HCT116 (cell line): ENCODE measurements around the gene RAPGEF1. TPM values are rescaled to one million over a fixed set of nuclear protein-coding genes. Genes with fewer than 3 reads are reported as not detected.

Experiments used
- ATAC-seq: fragments of 200-7000 bp; cut with Tn5 transposase; 2 replicates; pipeline ENCODE4 v1.9.1; 2020; ENCODE audit warnings: mild to moderate bottlenecking, moderate library complexity
- BruUV-seq: library from RNA; stranded (reverse); fragments of 400-500 nt; replicated peaks from 2 replicates; lab custom pipeline; 2021; lab: Mats Ljungman, UMichigan
- CTCF ChIA-PET: fragments of 300-600 bp; sonication (Branson Sonifier 250); formaldehyde crosslinking; loops from one replicate; lab custom pipeline; 2021; ENCODE audit warnings: antibody characterized with exemption; lab: Charles Lee
- POLR2A ChIA-PET: fragments of 300-600, 350-600 bp; sonication (Branson Sonifier 250); formaldehyde crosslinking; loops from one replicate; lab custom pipeline; 2021; ENCODE audit warnings: antibody characterized with exemption; lab: Charles Lee
- RAD21 ChIA-PET, 2 experiments: fragments of 300-600 bp; sonication (Branson Sonifier 250); formaldehyde crosslinking; loops; one replicate each; lab custom pipeline; 2023; ENCODE audit warnings: low total read pairs in 2 of 2; ENCODE audit not compliant: uncharacterized antibody in 2 of 2, unreplicated experiment in 2 of 2, low non-redundant PET in 1 of 2; lab: Charles Lee
- DNase-seq: peaks from one replicate; pipeline ENCODE4 v3.0.0-alpha.2; 2010; ENCODE audit warnings: low read depth, low spot score
- H2AFZ ChIP-seq: fragments of 200-600 bp; shearing (Covaris generic), sonication (generic); 2 replicates; pipeline ENCODE4 v1.6.1; 2017; ENCODE audit warnings: low read depth, mixed run types, mixed read lengths, antibody characterized with exemption, low read length; ENCODE audit not compliant: poor library complexity, severe bottlenecking
- H3K27ac ChIP-seq: 2 replicates; pipeline ENCODE4 v1.5.1; 2012; ENCODE audit warnings: low read depth, low read length
- H3K27me3 ChIP-seq: fragments of 200-600 bp; sonication (generic); 2 replicates; pipeline ENCODE4 v1.6.1; 2016; ENCODE audit warnings: mixed run types, low read length, mixed read lengths; ENCODE audit not compliant: insufficient read depth
- H3K36me3 ChIP-seq, 2 experiments: fragments of 200-500 bp in 1 of 2; fragments of 200-600 bp in 1 of 2; sonication (Bioruptor generic) in 1 of 2; sonication (generic) in 1 of 2; 2 replicates each; pipeline versions ENCODE4 v1.5.1 to v1.6.1; 2014 to 2016; ENCODE audit warnings: low read length in 2 of 2, inconsistent platforms in 1 of 2, mixed read lengths in 1 of 2, mixed run types in 1 of 2; ENCODE audit not compliant: insufficient read depth in 2 of 2, control insufficient read depth in 1 of 2
- H3K4me1 ChIP-seq, 2 experiments: fragments of 200-600 bp in 1 of 2; sonication (generic) in 1 of 2; 2 replicates each; pipeline versions ENCODE4 v1.5.1 to v1.6.1; 2012 to 2017; ENCODE audit warnings: low read length in 2 of 2, inconsistent platforms in 1 of 2, mild to moderate bottlenecking in 1 of 2, mixed read lengths in 1 of 2, mixed run types in 1 of 2, moderate library complexity in 1 of 2; ENCODE audit not compliant: insufficient read depth in 2 of 2, control insufficient read depth in 1 of 2
- H3K4me2 ChIP-seq: fragments of 200-600 bp; sonication (generic); 2 replicates; pipeline ENCODE4 v1.6.1; 2017; ENCODE audit warnings: mixed run types, low read length, mixed read lengths
- H3K4me3 ChIP-seq, 2 experiments: fragments of 200-600 bp in 1 of 2; sonication (generic) in 1 of 2; replicated peaks in 1 of 2; 2 replicates each; pipeline ENCODE4 v1.5.1; 2011 to 2016; ENCODE audit warnings: low read length in 2 of 2, control low read depth in 1 of 2, low read depth in 1 of 2, mild to moderate bottlenecking in 1 of 2, mixed read lengths in 1 of 2, mixed run types in 1 of 2
- H3K79me2 ChIP-seq: fragments of 200-600 bp; sonication (generic); 2 replicates; pipeline ENCODE4 v1.6.1; 2017; ENCODE audit warnings: mild to moderate bottlenecking, mixed run types, low read length, moderate library complexity, mixed read lengths; ENCODE audit not compliant: insufficient read depth
- H3K9ac ChIP-seq: fragments of 200-600 bp; sonication (generic); 2 replicates; pipeline ENCODE4 v1.6.1; 2016; ENCODE audit warnings: low read length, mixed read lengths
- H3K9me2 ChIP-seq: fragments of 200-600 bp; sonication (generic), shearing (Covaris generic); 2 replicates; pipeline ENCODE4 v1.6.1; 2017; ENCODE audit warnings: mixed run types, mild to moderate bottlenecking, moderate library complexity; ENCODE audit not compliant: insufficient read depth
- H3K9me3 ChIP-seq, 2 experiments: fragments of 200-500 bp in 1 of 2; fragments of 200-600 bp in 1 of 2; sonication (Bioruptor generic) in 1 of 2; sonication (generic) in 1 of 2; 2 replicates each; pipeline ENCODE4 v1.6.1; 2014 to 2017; ENCODE audit warnings: low read length in 2 of 2, mixed read lengths in 2 of 2, inconsistent platforms in 1 of 2, low read depth in 1 of 2, mild to moderate bottlenecking in 1 of 2, mixed run types in 1 of 2, moderate library complexity in 1 of 2; ENCODE audit not compliant: control insufficient read depth in 1 of 2, insufficient read depth in 1 of 2
- H4K20me1 ChIP-seq: fragments of 200-600 bp; sonication (generic), shearing (Covaris generic); 2 replicates; pipeline ENCODE4 v1.6.1; 2017; ENCODE audit warnings: mixed run types, mild to moderate bottlenecking, moderate library complexity; ENCODE audit not compliant: insufficient read depth
- CBX3 ChIP-seq: IDR thresholded peaks from 2 replicates; pipeline ENCODE4 v1.6.1; 2012; ENCODE audit warnings: low read depth
- EZH2 ChIP-seq: fragments of 200-600 bp; sonication (generic); IDR thresholded peaks from 2 replicates; pipeline ENCODE4 v1.6.1; 2017; ENCODE audit warnings: antibody characterized with exemption, mixed run types
- EZH2phosphoT487 ChIP-seq: fragments of 200-600 bp; IDR thresholded peaks from 2 replicates; pipeline ENCODE4 v1.6.1; 2018; ENCODE audit warnings: antibody characterized with exemption, borderline replicate concordance
- FOSL1 ChIP-seq: IDR thresholded peaks from 2 replicates; pipeline ENCODE4 v1.6.1; 2012; ENCODE audit warnings: low read depth
- JUND ChIP-seq: IDR thresholded peaks from 2 replicates; pipeline ENCODE4 v1.6.1; 2012
- POLR2A ChIP-seq: IDR thresholded peaks from 2 replicates; pipeline ENCODE4 v1.7.0; 2011; ENCODE audit warnings: borderline replicate concordance; ENCODE audit not compliant: insufficient read depth, insufficient read length; ENCODE audit errors: extremely low read depth
- RAD21 ChIP-seq: IDR thresholded peaks from 2 replicates; pipeline ENCODE4 v1.6.1; 2012; ENCODE audit warnings: low read depth, mild to moderate bottlenecking
- SIN3A ChIP-seq: IDR thresholded peaks from 2 replicates; pipeline ENCODE4 v1.6.1; 2012; ENCODE audit warnings: low read depth
- SP1 ChIP-seq: IDR thresholded peaks from 2 replicates; pipeline ENCODE4 v1.6.1; 2012; ENCODE audit warnings: low read depth
- SRF ChIP-seq: IDR thresholded peaks from 2 replicates; pipeline ENCODE4 v1.6.1; 2012; ENCODE audit warnings: low read depth
- TCF7L2 ChIP-seq: IDR thresholded peaks from 2 replicates; pipeline ENCODE4 v1.7.0; 2011; ENCODE audit warnings: borderline replicate concordance, inconsistent platforms; ENCODE audit not compliant: insufficient read depth, insufficient read length; ENCODE audit errors: extremely low read depth
- YY1 ChIP-seq: IDR thresholded peaks from 2 replicates; pipeline ENCODE4 v1.6.1; 2011; ENCODE audit warnings: low read length, low read depth, moderate library complexity, mild to moderate bottlenecking; ENCODE audit not compliant: insufficient replicate concordance; ENCODE audit errors: extremely low read depth
- ZFX ChIP-seq: fragments of 450-650 bp; IDR thresholded peaks from 2 replicates; pipeline ENCODE4 v1.6.1; 2017
- intact Hi-C: fragments of 100-400 bp; cut with micrococcal nuclease; formaldehyde crosslinking; loops from 2 replicates; pipeline ENCODE4 v1.10.0; 2022
- total RNA-seq: library from RNA; stranded (reverse); gene quantifications from one replicate; pipeline ENCODE4 v1.2.1, GENCODE V29; 2021; ENCODE audit not compliant: unreplicated experiment
- TF ChIP-seq, protein P1 (sequence below): IDR thresholded peaks from 2 replicates; pipeline ENCODE4 v1.6.1; 2012
- TF ChIP-seq, protein P2 (sequence below): IDR thresholded peaks from 2 replicates; pipeline ENCODE4 v1.6.1; 2011; ENCODE audit warnings: mild to moderate bottlenecking, low read length, moderate library complexity; ENCODE audit not compliant: insufficient replicate concordance; ENCODE audit errors: extremely low read depth
- TF ChIP-seq, protein P3 (sequence below), 3 experiments: fragments of 200-600 bp in 1 of 3; sonication (generic) in 1 of 3; IDR thresholded peaks in 2 of 3; conservative IDR thresholded peaks in 1 of 3; 2 replicates each; pipeline ENCODE4 v1.5.1; 2012 to 2017; ENCODE audit warnings: low read depth in 2 of 3, low read length in 2 of 3, antibody characterized with exemption in 1 of 3, borderline replicate concordance in 1 of 3, control low read depth in 1 of 3, mild to moderate bottlenecking in 1 of 3, mixed read lengths in 1 of 3, mixed run types in 1 of 3, moderate library complexity in 1 of 3; ENCODE audit not compliant: insufficient read depth in 1 of 3
- TF ChIP-seq, protein P4 (sequence below): IDR thresholded peaks from 2 replicates; pipeline ENCODE4 v1.6.1; 2012
- TF ChIP-seq, protein P5 (sequence below): IDR thresholded peaks from 2 replicates; pipeline ENCODE4 v1.6.1; 2012; ENCODE audit warnings: low read depth

RAPGEF1 gene
- total RNA-seq, 1 experiment from 2014 or later: 43.0 TPM

DNA sequence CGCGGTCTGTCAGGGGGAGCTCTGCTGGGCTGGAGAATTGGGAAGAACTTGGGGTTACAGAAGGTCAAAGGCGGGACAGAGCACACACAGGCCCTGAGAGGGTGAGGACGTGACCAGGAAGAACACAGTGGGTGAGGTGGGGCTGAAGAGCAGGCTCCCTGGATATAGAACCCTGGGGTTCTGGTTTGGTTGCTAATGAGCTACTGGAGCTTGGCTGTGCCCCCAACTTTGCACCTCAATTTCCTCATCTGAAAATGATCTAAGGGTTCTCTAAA lies 110.7 kb downstream of the RAPGEF1 start:
- Histone ChIP-seq H3K4me2 (no peak overlapping the region), H3K27me3 (no peaks in the 10 kb centered on the region), H2AFZ (no peak overlapping the region), H3K79me2 (no peaks in the 10 kb centered on the region), H3K4me1 (no peaks in the 10 kb centered on the region), H3K27ac (no peak overlapping the region), H3K9me3 (no peaks in the 10 kb centered on the region), H3K9me2 (no peaks in the 10 kb centered on the region), H3K36me3 (no peaks in the 10 kb centered on the region), H3K9ac (no peak overlapping the region), H3K4me3 (no peak overlapping the region), H4K20me1 (no peaks in the 10 kb centered on the region)
- POLR2A ChIA-PET: no interaction called here
- ATAC-seq (no peak), DNase-seq (no peak)
- RAD21 ChIA-PET: no interaction called here
- BruUV-seq: no TSS peak
- intact Hi-C loops: no loop called here
- CTCF ChIA-PET: no interaction called here
- TF ChIP-seq EZH2phosphoT487: no peak
- no peak for TF ChIP-seq JUND
- TF ChIP-seq CBX3: no peak
- no peak for TF ChIP-seq POLR2A
- TF ChIP-seq, protein P1, sequence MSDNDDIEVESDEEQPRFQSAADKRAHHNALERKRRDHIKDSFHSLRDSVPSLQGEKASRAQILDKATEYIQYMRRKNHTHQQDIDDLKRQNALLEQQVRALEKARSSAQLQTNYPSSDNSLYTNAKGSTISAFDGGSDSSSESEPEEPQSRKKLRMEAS: no peak
- TF ChIP-seq, protein P2, sequence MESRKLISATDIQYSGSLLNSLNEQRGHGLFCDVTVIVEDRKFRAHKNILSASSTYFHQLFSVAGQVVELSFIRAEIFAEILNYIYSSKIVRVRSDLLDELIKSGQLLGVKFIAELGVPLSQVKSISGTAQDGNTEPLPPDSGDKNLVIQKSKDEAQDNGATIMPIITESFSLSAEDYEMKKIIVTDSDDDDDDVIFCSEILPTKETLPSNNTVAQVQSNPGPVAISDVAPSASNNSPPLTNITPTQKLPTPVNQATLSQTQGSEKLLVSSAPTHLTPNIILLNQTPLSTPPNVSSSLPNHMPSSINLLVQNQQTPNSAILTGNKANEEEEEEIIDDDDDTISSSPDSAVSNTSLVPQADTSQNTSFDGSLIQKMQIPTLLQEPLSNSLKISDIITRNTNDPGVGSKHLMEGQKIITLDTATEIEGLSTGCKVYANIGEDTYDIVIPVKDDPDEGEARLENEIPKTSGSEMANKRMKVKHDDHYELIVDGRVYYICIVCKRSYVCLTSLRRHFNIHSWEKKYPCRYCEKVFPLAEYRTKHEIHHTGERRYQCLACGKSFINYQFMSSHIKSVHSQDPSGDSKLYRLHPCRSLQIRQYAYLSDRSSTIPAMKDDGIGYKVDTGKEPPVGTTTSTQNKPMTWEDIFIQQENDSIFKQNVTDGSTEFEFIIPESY: no peak
- TF ChIP-seq, protein P3, sequence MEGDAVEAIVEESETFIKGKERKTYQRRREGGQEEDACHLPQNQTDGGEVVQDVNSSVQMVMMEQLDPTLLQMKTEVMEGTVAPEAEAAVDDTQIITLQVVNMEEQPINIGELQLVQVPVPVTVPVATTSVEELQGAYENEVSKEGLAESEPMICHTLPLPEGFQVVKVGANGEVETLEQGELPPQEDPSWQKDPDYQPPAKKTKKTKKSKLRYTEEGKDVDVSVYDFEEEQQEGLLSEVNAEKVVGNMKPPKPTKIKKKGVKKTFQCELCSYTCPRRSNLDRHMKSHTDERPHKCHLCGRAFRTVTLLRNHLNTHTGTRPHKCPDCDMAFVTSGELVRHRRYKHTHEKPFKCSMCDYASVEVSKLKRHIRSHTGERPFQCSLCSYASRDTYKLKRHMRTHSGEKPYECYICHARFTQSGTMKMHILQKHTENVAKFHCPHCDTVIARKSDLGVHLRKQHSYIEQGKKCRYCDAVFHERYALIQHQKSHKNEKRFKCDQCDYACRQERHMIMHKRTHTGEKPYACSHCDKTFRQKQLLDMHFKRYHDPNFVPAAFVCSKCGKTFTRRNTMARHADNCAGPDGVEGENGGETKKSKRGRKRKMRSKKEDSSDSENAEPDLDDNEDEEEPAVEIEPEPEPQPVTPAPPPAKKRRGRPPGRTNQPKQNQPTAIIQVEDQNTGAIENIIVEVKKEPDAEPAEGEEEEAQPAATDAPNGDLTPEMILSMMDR (IDR thresholded peaks at IDR 0.05 in 2 of 3, conservative IDR thresholded peaks at IDR 0.05 in 1 of 3; ENCODE audit: borderline replicate concordance in 1 of 3, insufficient read depth in 1 of 3, low read depth in 2 of 3, low read length in 2 of 3): no peak
- no peak for TF ChIP-seq ZFX
- TF ChIP-seq EZH2: no peak
- no peak for TF ChIP-seq FOSL1
- TF ChIP-seq, protein P4, sequence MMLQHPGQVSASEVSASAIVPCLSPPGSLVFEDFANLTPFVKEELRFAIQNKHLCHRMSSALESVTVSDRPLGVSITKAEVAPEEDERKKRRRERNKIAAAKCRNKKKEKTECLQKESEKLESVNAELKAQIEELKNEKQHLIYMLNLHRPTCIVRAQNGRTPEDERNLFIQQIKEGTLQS: no peak
- no peak for TF ChIP-seq TCF7L2
- TF ChIP-seq, protein P5, sequence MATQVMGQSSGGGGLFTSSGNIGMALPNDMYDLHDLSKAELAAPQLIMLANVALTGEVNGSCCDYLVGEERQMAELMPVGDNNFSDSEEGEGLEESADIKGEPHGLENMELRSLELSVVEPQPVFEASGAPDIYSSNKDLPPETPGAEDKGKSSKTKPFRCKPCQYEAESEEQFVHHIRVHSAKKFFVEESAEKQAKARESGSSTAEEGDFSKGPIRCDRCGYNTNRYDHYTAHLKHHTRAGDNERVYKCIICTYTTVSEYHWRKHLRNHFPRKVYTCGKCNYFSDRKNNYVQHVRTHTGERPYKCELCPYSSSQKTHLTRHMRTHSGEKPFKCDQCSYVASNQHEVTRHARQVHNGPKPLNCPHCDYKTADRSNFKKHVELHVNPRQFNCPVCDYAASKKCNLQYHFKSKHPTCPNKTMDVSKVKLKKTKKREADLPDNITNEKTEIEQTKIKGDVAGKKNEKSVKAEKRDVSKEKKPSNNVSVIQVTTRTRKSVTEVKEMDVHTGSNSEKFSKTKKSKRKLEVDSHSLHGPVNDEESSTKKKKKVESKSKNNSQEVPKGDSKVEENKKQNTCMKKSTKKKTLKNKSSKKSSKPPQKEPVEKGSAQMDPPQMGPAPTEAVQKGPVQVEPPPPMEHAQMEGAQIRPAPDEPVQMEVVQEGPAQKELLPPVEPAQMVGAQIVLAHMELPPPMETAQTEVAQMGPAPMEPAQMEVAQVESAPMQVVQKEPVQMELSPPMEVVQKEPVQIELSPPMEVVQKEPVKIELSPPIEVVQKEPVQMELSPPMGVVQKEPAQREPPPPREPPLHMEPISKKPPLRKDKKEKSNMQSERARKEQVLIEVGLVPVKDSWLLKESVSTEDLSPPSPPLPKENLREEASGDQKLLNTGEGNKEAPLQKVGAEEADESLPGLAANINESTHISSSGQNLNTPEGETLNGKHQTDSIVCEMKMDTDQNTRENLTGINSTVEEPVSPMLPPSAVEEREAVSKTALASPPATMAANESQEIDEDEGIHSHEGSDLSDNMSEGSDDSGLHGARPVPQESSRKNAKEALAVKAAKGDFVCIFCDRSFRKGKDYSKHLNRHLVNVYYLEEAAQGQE: no peak
- no peak for TF ChIP-seq SRF
- no peak for TF ChIP-seq RAD21
- no peak for TF ChIP-seq SIN3A
- no peak for TF ChIP-seq YY1
- TF ChIP-seq SP1: no peak
